Endothelial cell (in vitro differentiated cells): ENCODE data around the gene DOCK1. TPM values are rescaled to one million over a fixed set of nuclear protein-coding genes. Genes with fewer than 3 reads are reported as not detected.
A peak's percentile ranks its signal among the peaks of the same experiment; 100 is the strongest.

Experiments used
- DNase-seq: peaks from one replicate; pipeline ENCODE4 v3.0.0; 2021; ENCODE audit warnings: low spot score
- H3K27ac Mint-ChIP-seq: one replicate; pipeline ENCODE4 v1.8.0; 2021; ENCODE audit warnings: mixed read lengths, inconsistent platforms; ENCODE audit not compliant: unreplicated experiment
- H3K27me3 Mint-ChIP-seq: one replicate; pipeline ENCODE4 v1.8.0; 2021; ENCODE audit warnings: mild to moderate bottlenecking, moderate library complexity, mixed read lengths, inconsistent platforms; ENCODE audit not compliant: unreplicated experiment
- H3K36me3 Mint-ChIP-seq: one replicate; pipeline ENCODE4 v1.8.0; 2021; ENCODE audit warnings: mild to moderate bottlenecking, low read depth, mixed read lengths, inconsistent platforms; ENCODE audit not compliant: unreplicated experiment
- H3K4me1 Mint-ChIP-seq: one replicate; pipeline ENCODE4 v1.8.0; 2021; ENCODE audit warnings: mild to moderate bottlenecking, mixed read lengths, inconsistent platforms; ENCODE audit not compliant: unreplicated experiment
- H3K4me3 Mint-ChIP-seq: one replicate; pipeline ENCODE4 v1.8.0; 2021; ENCODE audit warnings: mild to moderate bottlenecking, mixed read lengths, inconsistent platforms; ENCODE audit not compliant: unreplicated experiment
- H3K9me3 Mint-ChIP-seq: one replicate; pipeline ENCODE4 v1.8.0; 2021; ENCODE audit warnings: mixed read lengths, inconsistent platforms; ENCODE audit not compliant: unreplicated experiment
- total RNA-seq: library from RNA; stranded (reverse); fragmentation: NEBNext Ultra II Directional; extraction: Animal tissue kit (Norgen Biotek cat#: 25700); gene quantifications from one replicate; pipeline ENCODE4 v1.2.1, GENCODE V29; 2021; ENCODE audit not compliant: unreplicated experiment
- TF ChIP-seq, protein P1 (sequence below): fragments of 200-600 bp; sonication (generic); IDR thresholded peaks from one replicate; pipeline ENCODE4 v1.5.0; 2021; ENCODE audit warnings: antibody characterized with exemption; ENCODE audit not compliant: unreplicated experiment

DOCK1 gene
- total RNA-seq, 1 donor from 2014 or later = 116 TPM

DNA sequence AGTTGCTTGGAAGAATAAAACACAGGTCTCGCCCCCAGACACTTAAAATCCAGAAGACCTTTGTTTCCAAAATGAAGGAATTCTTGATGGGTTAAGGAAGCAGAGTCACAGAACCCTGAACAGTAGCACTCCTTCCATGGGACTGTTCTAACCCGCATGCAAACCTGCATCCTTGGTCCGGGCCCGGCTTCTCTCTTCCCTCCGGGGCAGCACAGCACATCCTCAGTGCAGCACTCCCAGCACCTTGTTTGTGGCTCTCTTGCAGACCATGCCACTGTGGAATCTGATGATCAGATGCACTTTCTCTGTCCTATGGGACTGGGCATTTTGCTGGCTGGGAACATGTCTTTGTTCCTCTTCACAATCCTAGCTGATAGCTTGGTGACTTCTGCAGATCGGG, 257.6 kb downstream of the DOCK1 start:
- H3K36me3 Mint-ChIP-seq = no peaks in the 10 kb centered on the region
- TF ChIP-seq, protein P1, sequence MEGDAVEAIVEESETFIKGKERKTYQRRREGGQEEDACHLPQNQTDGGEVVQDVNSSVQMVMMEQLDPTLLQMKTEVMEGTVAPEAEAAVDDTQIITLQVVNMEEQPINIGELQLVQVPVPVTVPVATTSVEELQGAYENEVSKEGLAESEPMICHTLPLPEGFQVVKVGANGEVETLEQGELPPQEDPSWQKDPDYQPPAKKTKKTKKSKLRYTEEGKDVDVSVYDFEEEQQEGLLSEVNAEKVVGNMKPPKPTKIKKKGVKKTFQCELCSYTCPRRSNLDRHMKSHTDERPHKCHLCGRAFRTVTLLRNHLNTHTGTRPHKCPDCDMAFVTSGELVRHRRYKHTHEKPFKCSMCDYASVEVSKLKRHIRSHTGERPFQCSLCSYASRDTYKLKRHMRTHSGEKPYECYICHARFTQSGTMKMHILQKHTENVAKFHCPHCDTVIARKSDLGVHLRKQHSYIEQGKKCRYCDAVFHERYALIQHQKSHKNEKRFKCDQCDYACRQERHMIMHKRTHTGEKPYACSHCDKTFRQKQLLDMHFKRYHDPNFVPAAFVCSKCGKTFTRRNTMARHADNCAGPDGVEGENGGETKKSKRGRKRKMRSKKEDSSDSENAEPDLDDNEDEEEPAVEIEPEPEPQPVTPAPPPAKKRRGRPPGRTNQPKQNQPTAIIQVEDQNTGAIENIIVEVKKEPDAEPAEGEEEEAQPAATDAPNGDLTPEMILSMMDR = no peak
- no peak for DNase-seq
- H3K27me3 Mint-ChIP-seq = peaks cover 2% of the 10 kb centered on the region
- H3K4me1 Mint-ChIP-seq = peaks cover 10% of the 10 kb centered on the region
- H3K4me3 Mint-ChIP-seq = no peak overlapping the region
- no peak overlapping the region for H3K27ac Mint-ChIP-seq
- no peaks in the 10 kb centered on the region for H3K9me3 Mint-ChIP-seq

DNA sequence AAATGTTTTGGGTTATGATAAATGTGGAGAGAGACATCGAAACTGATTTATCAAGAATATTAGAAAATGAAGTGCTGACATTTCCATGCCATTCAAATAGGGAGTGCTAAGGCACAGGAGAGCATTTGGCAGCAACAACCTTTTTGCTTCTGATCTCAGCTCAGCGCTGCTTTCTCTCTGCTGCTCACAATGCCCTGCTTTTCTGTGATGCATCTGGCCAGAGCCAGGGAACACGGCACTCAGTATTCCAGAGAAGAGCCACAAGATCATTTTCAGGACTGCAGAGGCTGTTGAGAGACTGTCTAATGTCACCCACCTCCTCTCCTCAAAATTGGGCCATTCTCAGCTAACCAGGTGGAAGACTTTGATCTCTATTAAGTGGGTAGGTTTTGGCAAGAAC, 263.0 kb downstream of the DOCK1 start:
- TF ChIP-seq, protein P1 = no peak
- no peak overlapping the region for H3K4me3 Mint-ChIP-seq
- DNase-seq = no peak
- peaks cover 3% of the 10 kb centered on the region for H3K36me3 Mint-ChIP-seq
- H3K27me3 Mint-ChIP-seq = peaks cover 4% of the 10 kb centered on the region
- peak overlapping the region; percentile 48 for H3K27ac Mint-ChIP-seq
- H3K9me3 Mint-ChIP-seq = no peaks in the 10 kb centered on the region
- peaks cover 9% of the 10 kb centered on the region for H3K4me1 Mint-ChIP-seq

DNA sequence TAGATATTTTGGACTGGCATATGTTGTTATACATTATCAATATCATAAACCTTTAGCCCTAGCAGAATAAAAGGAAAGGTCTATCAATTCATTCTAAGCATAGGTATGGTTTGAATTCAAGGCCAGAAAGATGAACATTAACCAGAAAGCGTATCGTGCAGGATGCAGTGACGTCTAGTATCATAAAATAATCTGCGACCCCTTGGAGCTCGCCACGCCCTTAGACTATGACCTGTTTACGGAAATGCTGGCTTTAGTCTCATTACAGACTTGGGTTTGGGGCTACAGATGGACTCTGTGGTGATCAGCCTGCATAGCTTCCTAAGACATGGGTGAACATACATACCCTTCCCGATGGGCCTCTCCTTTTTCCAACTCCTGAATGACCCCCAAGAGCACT, 269.6 kb downstream of the DOCK1 start:
- TF ChIP-seq, protein P1 = no peak
- Mint-ChIP-seq H3K4me3 (no peak overlapping the region), H3K27ac (no peak overlapping the region), H3K4me1 (no peaks in the 10 kb centered on the region), H3K9me3 (no peaks in the 10 kb centered on the region), H3K36me3 (peaks cover 18% of the 10 kb centered on the region), H3K27me3 (peaks cover 4% of the 10 kb centered on the region)
- DNase-seq = no peak

DNA sequence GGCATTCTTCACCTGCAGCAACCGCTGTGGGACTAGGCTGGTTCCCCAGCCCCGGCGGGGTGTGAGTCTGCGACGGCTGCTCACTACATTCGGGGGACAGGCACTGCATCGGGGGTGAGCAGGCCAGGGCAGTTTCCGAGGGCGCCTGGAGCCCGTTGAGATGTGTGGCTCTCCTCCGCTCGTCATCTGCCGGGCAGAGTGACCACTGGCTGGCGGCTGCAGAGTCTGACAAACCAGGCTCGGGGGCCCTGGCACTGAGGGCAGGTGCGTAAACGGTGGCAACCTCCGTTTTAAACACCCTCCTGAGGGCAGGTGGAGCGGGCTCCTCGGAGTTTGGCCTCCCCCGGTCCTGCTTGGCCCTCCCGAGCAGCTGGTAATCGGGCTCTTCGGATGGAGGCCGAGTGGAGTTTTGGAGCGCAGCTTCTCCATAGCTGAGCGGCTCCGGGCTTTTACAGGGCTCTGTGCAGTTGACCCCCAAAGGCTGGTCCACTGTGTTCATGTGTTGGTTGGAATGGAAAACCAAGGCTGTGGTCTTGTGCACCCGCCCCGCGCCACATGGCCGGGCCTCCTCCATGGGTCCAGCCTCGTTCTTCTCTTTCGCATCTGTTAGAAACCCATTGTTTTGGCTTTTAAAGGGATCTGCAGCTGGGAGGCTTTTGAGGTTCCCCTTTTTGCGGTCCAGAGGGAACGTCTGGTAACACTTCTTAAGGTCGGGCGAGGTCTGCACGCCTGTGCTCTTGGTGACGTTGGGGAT, 270.3 kb downstream of the DOCK1 start:
- DNase-seq = no peak
- Mint-ChIP-seq H3K9me3 (no peaks in the 10 kb centered on the region), H3K27me3 (peaks cover 4% of the 10 kb centered on the region), H3K4me3 (no peak overlapping the region), H3K4me1 (no peaks in the 10 kb centered on the region), H3K36me3 (peaks cover 18% of the 10 kb centered on the region), H3K27ac (no peak overlapping the region)
- TF ChIP-seq, protein P1 = no peak

DNA sequence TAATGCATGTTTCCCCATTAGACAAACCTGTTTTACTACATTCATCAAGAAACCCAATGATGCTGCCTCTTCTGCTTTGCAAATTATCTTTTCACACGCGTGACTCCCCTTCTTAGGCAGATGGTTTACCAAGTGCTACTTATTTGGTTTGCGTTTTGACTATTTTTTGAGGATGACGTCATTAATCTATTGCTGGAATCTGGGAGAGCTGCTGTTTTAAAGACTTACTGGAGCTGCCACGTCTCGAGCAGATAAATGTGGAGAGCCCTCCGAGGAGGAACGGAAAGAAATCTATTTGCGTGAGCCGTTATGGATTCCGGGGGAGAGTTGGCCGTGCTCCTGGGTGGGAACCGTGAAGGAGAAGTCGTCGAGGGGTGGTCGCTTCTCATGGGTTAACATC, 271.4 kb downstream of the DOCK1 start:
- no peak overlapping the region for H3K4me3 Mint-ChIP-seq
- H3K27me3 Mint-ChIP-seq = peaks cover 4% of the 10 kb centered on the region
- H3K9me3 Mint-ChIP-seq = no peaks in the 10 kb centered on the region
- TF ChIP-seq, protein P1 = no peak
- no peak for DNase-seq
- peaks cover 18% of the 10 kb centered on the region for H3K36me3 Mint-ChIP-seq
- no peak overlapping the region for H3K27ac Mint-ChIP-seq
- no peaks in the 10 kb centered on the region for H3K4me1 Mint-ChIP-seq
